Natural killer cell (primary cell): ENCODE data around the gene MEF2A. TPM values are rescaled to one million over a fixed set of nuclear protein-coding genes. Genes with fewer than 3 reads are reported as not detected.
A peak's percentile ranks its signal among the peaks of the same experiment; 100 is the strongest.

Experiments used
- ATAC-seq, 3 donors: fragments of 150-1000 bp in 2 of 3; fragments of 200-7000 bp in 1 of 3; cut with Tn5 transposase; 1 replicate in 1 of 3; 2 replicates in 2 of 3; pipeline ENCODE4 v1.10.0; 2021; ENCODE audit warnings: mild to moderate bottlenecking in 2 of 3, moderate library complexity in 2 of 3
- DNase-seq, 2 donors: peaks; one replicate each; pipeline versions ENCODE4 v3.0.0 to v3.0.0-alpha.2; 2013 to 2021; ENCODE audit warnings: mixed read lengths in 1 of 2
- H3K27ac ChIP-seq: one replicate; pipeline ENCODE4 v1.5.1; 2013; ENCODE audit warnings: mild to moderate bottlenecking, low read length
- H3K27me3 ChIP-seq: one replicate; pipeline ENCODE4 v1.6.1; 2013; ENCODE audit warnings: low read length; ENCODE audit not compliant: control insufficient read depth, insufficient read depth
- H3K36me3 ChIP-seq: one replicate; pipeline ENCODE4 v1.6.1; 2013; ENCODE audit warnings: low read length; ENCODE audit not compliant: control insufficient read depth, insufficient read depth
- H3K4me1 ChIP-seq: one replicate; pipeline ENCODE4 v1.6.1; 2013; ENCODE audit warnings: low read length; ENCODE audit not compliant: control insufficient read depth, insufficient read depth
- H3K4me3 ChIP-seq: one replicate; pipeline ENCODE4 v1.5.1; 2013; ENCODE audit warnings: low read length
- H3K9me3 ChIP-seq: one replicate; pipeline ENCODE4 v1.6.1; 2013; ENCODE audit warnings: low read length; ENCODE audit not compliant: control insufficient read depth, insufficient read depth
- H3K27ac Mint-ChIP-seq, 2 donors: one replicate each; pipeline ENCODE4 v1.8.0; 2022; ENCODE audit warnings: mild to moderate bottlenecking in 2 of 2, mixed read lengths in 2 of 2, moderate library complexity in 1 of 2
- H3K27me3 Mint-ChIP-seq, 2 donors: one replicate each; pipeline ENCODE4 v1.8.0; 2022; ENCODE audit warnings: low read depth in 2 of 2, mixed read lengths in 2 of 2
- H3K36me3 Mint-ChIP-seq: one replicate; pipeline ENCODE4 v1.8.0; 2022; ENCODE audit warnings: mixed read lengths
- H3K4me1 Mint-ChIP-seq, 2 donors: one replicate each; pipeline ENCODE4 v1.8.0; 2022; ENCODE audit warnings: mixed read lengths in 2 of 2
- H3K4me3 Mint-ChIP-seq: one replicate; pipeline ENCODE4 v1.8.0; 2022; ENCODE audit warnings: mild to moderate bottlenecking, moderate library complexity, mixed read lengths
- H3K9me3 Mint-ChIP-seq, 2 donors: one replicate each; pipeline ENCODE4 v1.8.0; 2022; ENCODE audit warnings: mixed read lengths in 2 of 2
- WGBS: methylation state at CpG from one replicate; pipeline ENCODE4 v1.1.7; 2013; ENCODE audit warnings: missing lambda C conversion rate; ENCODE audit not compliant: insufficient coverage; 5-methylcytosine and 5-hydroxymethylcytosine counted together
- intact Hi-C: fragments of 100-400 bp; cut with micrococcal nuclease; formaldehyde crosslinking; loops from one replicate; pipeline ENCODE4 v1.14.2; 2022
- total RNA-seq, 4 donors: library from RNA; stranded (reverse); fragments of 120-200 nt in 1 of 4; gene quantifications; one replicate each; pipeline versions ENCODE4 v1.2.3 to v1.2.4, GENCODE V29; 2013 to 2022
- TF ChIP-seq, protein P1 (sequence below): fragments of 200-600 bp; IDR thresholded peaks from one replicate; pipeline ENCODE4 v1.8.0; 2022; ENCODE audit warnings: antibody characterized with exemption

The MEF2A gene
- total RNA-seq, 3 donors from 2014 or later (not counting 1 experiment from before 2014, with no cell fraction given), result 31.1 to 33.9 (median 33.6) TPM

DNA sequence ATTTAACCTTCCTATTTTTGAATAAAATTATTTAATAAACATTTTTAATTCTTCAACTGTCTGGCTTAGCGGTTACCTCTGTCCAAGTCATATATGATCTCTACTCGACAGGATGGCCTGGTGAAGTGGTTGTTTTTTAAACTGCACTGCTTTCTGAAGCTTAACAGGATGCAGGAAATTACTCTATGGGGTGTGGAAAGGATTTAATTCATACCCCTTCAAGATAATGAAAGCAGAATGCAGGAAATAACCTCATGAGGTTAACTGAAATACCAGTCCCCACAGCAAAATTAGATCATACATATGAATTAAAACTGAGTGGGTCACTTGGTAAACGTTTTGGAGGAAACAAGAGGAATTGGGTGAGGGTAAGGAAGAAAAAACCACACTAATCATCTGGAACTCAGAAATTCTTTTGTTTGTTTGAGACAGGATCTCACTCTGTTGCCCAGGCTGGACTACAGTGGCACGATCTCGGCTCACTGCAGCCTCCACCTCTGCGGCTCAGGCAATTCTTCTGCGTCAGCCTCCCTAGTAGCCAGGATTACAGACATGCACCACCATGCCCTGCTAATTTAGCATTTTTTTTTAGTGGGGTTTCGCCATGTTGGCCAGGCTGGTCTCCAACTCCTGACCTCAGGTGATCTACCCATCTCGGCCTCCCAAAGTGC, 117.4 kb downstream of the MEF2A start:
- H3K27me3 ChIP-seq, result no peaks in the 10 kb centered on the region
- TF ChIP-seq, protein P1, sequence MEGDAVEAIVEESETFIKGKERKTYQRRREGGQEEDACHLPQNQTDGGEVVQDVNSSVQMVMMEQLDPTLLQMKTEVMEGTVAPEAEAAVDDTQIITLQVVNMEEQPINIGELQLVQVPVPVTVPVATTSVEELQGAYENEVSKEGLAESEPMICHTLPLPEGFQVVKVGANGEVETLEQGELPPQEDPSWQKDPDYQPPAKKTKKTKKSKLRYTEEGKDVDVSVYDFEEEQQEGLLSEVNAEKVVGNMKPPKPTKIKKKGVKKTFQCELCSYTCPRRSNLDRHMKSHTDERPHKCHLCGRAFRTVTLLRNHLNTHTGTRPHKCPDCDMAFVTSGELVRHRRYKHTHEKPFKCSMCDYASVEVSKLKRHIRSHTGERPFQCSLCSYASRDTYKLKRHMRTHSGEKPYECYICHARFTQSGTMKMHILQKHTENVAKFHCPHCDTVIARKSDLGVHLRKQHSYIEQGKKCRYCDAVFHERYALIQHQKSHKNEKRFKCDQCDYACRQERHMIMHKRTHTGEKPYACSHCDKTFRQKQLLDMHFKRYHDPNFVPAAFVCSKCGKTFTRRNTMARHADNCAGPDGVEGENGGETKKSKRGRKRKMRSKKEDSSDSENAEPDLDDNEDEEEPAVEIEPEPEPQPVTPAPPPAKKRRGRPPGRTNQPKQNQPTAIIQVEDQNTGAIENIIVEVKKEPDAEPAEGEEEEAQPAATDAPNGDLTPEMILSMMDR, result no peak
- intact Hi-C loops, result no loop called here
- DNase-seq (peak in 1 of 2 donors; percentile 22), ATAC-seq (peak in 2 of 3 donors; percentile 26 to 28)
- Mint-ChIP-seq H3K9me3 (peaks cover 0 to 3% of the 10 kb centered on the region in 2 donors), H3K36me3 (peaks cover 27% of the 10 kb centered on the region), H3K27me3 (no peaks in the 10 kb centered on the region), H3K4me3 (no peak overlapping the region), H3K27ac (peak overlapping the region; percentile 39 to 71), H3K4me1 (peaks cover 10 to 16% of the 10 kb centered on the region in 2 donors)
- H3K36me3 ChIP-seq, result peaks cover 17% of the 10 kb centered on the region
- H3K27ac ChIP-seq, result no peak overlapping the region
- H3K9me3 ChIP-seq, result no peaks in the 10 kb centered on the region
- H3K4me3 ChIP-seq, result no peak overlapping the region
- 82% methylated on average over 8 of the region's 9 CpGs for WGBS
- H3K4me1 ChIP-seq, result no peaks in the 10 kb centered on the region

DNA sequence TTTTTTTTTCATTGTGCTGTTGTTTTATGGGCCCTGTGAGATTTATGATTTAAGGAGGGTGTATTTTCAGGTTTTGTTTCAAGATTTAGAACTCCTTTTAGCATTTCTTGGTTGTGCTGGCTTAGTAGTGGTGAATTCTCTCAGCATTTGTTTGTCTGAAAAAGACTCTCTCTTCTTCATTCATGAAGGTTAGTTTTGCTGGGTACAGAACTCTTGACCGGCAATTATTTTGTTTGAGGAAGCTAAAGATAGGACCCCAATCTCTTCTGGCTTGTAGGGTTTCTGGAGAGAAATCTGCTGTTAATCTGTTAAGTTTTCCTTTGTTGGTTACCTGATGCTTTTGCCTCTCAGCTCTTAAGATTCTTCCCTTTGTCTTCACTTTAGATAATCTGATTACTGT, 120.5 kb downstream of the MEF2A start:
- no peaks in the 10 kb centered on the region for H3K9me3 ChIP-seq
- H3K27me3 ChIP-seq, result no peaks in the 10 kb centered on the region
- ATAC-seq, result no peak
- no peak for DNase-seq
- H3K36me3 ChIP-seq, result peaks cover 18% of the 10 kb centered on the region
- H3K4me1 Mint-ChIP-seq, result peaks cover 10 to 16% of the 10 kb centered on the region in 2 donors
- H3K27ac Mint-ChIP-seq, result no peak overlapping the region
- no peaks in the 10 kb centered on the region for H3K27me3 Mint-ChIP-seq
- no peak overlapping the region for H3K4me3 Mint-ChIP-seq
- H3K9me3 Mint-ChIP-seq, result peaks cover 0 to 3% of the 10 kb centered on the region in 2 donors
- intact Hi-C loops, result no loop called here
- 100% methylated on average over 1 of the region's 1 CpG for WGBS
- peaks cover 26% of the 10 kb centered on the region for H3K36me3 Mint-ChIP-seq
- H3K4me1 ChIP-seq, result no peaks in the 10 kb centered on the region
- no peak overlapping the region for H3K27ac ChIP-seq
- H3K4me3 ChIP-seq, result no peak overlapping the region
- TF ChIP-seq, protein P1, result no peak

DNA sequence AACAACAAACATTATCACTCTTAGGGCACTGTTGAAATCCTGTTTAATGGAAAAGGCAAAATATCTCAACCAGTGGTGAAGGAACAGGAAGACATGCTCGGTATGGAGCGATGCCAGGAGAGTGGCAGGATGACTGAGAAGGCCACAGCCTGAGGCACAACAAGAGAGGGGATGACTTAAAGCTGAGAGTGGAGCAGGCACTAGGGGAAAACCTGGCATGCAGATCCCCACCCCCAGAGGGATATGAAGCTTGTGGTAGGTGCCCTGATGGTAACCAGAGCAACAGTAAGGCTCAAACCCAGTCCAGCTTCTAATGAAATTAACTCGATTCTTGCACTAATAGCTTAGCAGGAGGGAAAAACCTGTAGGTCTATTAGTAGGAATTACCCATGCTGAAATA, 127.0 kb downstream of the MEF2A start:
- ATAC-seq, result no peak
- no peaks in the 10 kb centered on the region for H3K4me1 Mint-ChIP-seq
- no peak overlapping the region for H3K27ac Mint-ChIP-seq
- Histone ChIP-seq H3K4me3 (no peak overlapping the region), H3K36me3 (peaks cover 47% of the 10 kb centered on the region), H3K27me3 (no peaks in the 10 kb centered on the region), H3K27ac (no peak overlapping the region), H3K4me1 (no peaks in the 10 kb centered on the region), H3K9me3 (no peaks in the 10 kb centered on the region)
- H3K9me3 Mint-ChIP-seq, result no peaks in the 10 kb centered on the region
- DNase-seq, result no peak
- peaks cover 28% of the 10 kb centered on the region for H3K36me3 Mint-ChIP-seq
- H3K27me3 Mint-ChIP-seq, result no peaks in the 10 kb centered on the region
- WGBS, result 92% methylated on average over 3 of the region's 3 CpGs
- TF ChIP-seq, protein P1, result no peak
- intact Hi-C loops, result no loop called here
- H3K4me3 Mint-ChIP-seq, result no peak overlapping the region

DNA sequence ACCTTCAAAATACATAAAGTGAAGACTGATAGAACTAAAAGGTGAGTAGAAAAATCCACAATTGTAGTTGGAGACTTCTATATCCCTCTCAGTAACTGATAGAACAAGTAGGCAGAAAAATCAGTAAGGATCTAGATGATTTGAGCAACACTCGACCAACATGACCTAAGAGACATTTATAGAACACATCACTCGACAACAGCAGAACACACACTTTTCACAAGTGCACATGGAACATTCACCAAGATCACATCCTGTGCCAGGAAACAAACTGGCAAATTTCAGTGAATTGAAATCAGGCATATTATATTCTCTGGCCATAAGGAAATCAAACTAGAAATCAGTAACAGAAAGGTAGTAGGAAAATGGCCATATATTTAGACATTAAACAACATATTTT, 130.3 kb downstream of the MEF2A start:
- Histone ChIP-seq H3K36me3 (peaks cover 37% of the 10 kb centered on the region), H3K9me3 (no peaks in the 10 kb centered on the region), H3K4me1 (no peaks in the 10 kb centered on the region), H3K27me3 (no peaks in the 10 kb centered on the region), H3K4me3 (no peak overlapping the region), H3K27ac (no peak overlapping the region)
- no peaks in the 10 kb centered on the region for H3K4me1 Mint-ChIP-seq
- H3K4me3 Mint-ChIP-seq, result no peak overlapping the region
- no peak for ATAC-seq
- peaks cover 19% of the 10 kb centered on the region for H3K36me3 Mint-ChIP-seq
- no peaks in the 10 kb centered on the region for H3K27me3 Mint-ChIP-seq
- DNase-seq, result no peak
- no peak overlapping the region for H3K27ac Mint-ChIP-seq
- TF ChIP-seq, protein P1, result no peak
- H3K9me3 Mint-ChIP-seq, result no peaks in the 10 kb centered on the region
- intact Hi-C loops, result no loop called here
- WGBS, result 82% methylated on average over 2 of the region's 2 CpGs
